IPS DF 4.7 (cell line): ENCODE results near the gene ACCSL.

Source experiments
- DNase-seq: peaks from one replicate; pipeline ENCODE4 v3.0.0-alpha.2; 2013; ENCODE audit warnings: low spot score; ENCODE audit errors: extremely low read depth

ACCSL gene

DNA sequence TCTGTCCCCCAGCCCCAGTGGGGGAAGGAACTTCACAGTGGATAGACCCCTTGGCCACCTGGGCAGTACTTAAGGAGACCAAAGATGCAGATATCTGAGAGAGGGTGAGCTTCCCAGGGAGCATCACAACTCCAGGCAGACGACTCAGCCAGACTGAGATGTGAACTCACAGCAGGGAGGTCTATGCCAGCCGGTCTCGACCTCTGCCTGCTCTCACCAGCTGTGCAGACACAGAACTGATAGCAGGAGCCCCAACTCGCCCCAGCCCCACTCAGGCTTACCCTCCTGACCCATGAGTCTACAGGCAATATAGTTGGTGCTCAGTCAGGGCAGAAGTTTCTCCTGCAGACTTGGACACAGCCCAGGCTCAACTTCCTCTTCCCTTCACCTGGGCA is 29.7 kb upstream of the ACCSL start:
- DNase-seq = no peak

DNA sequence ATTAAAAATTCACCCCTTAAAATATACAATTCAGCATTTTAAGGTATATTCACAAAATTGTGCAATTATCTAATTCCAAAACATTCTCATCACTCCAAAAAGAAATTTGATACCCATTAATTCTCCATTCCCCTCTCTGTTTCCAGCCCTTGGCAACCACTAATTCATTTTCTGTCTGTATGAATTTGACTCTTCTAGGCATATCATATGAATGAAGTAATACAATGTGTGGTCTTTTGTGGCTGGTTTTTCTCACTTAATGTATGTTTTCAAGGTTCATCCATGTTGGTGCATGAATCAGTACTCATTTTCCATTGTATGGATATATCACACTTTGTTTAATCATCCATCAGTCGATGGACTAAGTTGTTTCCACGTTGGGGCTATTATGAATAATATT is 29.0 kb upstream of the ACCSL start:
- no peak for DNase-seq

- DNase-seq = no peak
Measured at GRCh38 chr11:44024977-44025376, 22.8 kb upstream of the ACCSL start.

DNA sequence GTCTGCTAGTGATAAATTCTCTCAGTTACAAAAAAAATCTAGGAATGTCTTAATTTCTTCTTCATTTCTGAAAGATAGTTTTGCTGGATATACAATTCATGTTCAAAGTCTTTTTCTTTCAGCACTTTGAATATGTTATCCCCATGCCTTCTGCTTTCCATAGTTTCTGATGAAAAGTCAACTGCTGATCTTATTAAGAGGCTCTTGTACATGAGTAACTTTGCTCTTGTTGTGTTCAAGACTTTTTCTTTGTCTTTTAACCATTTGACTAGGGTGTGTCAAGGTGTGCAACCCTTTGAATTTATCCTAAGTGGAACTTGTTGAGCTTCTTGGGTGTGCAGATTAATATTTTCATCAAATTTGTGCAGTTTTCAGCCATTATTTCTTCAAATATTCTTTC is 22.1 kb upstream of the ACCSL start:
- no peak for DNase-seq

GRCh38 chr11:44028401-44028800 is 19.4 kb upstream of the ACCSL start:
- no peak for DNase-seq

DNA sequence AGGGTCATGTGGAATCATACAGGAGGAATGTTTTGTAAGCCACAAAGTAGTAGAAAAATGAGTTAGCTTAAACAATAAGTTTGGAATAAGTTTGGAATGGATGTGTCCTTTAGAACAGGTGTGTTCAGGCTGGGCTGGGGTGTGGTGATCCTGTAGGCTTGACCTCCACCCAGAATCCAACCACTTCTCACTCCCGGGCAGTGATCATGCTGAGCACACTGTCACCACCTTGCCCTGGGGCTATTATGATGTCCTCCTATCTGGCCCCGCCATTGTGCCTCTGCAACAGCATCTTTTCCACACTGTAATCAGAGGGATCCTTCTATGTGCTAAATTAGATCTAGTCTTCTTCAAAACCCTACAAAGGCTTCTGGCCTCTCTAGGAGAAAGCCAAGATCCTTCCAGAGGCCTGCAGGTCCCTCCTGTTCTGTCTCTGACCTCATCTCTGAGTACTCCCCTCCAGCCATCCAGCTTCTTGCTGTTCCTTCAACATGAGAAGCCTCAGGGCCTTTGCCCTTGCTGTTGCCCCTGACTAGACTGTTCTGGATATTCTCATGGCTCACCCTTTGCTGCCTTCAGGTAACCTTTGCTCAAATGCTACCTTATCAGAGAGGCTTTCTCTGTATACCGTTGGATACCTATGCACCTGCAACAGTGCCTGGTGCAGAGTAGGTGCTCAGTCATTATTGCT is 18.8 kb upstream of the ACCSL start:
- DNase-seq = no peak

DNA sequence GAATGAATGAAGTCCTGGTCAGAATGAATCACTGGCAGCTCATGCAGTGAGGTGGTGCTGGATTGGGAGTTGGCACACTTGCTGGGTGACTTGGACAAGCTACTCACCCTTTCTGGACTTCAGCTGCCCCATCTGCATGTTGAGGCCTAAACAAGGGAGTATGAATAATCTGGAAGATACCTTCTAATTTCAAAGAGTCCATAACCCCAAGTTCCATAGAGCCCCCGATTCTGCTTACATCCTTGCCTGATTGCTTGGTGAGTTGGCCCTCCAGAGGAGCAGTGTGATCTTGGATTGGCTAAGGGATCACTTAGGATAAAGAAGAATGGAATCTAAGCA is 18.3 kb upstream of the ACCSL start:
- no peak for DNase-seq

DNA sequence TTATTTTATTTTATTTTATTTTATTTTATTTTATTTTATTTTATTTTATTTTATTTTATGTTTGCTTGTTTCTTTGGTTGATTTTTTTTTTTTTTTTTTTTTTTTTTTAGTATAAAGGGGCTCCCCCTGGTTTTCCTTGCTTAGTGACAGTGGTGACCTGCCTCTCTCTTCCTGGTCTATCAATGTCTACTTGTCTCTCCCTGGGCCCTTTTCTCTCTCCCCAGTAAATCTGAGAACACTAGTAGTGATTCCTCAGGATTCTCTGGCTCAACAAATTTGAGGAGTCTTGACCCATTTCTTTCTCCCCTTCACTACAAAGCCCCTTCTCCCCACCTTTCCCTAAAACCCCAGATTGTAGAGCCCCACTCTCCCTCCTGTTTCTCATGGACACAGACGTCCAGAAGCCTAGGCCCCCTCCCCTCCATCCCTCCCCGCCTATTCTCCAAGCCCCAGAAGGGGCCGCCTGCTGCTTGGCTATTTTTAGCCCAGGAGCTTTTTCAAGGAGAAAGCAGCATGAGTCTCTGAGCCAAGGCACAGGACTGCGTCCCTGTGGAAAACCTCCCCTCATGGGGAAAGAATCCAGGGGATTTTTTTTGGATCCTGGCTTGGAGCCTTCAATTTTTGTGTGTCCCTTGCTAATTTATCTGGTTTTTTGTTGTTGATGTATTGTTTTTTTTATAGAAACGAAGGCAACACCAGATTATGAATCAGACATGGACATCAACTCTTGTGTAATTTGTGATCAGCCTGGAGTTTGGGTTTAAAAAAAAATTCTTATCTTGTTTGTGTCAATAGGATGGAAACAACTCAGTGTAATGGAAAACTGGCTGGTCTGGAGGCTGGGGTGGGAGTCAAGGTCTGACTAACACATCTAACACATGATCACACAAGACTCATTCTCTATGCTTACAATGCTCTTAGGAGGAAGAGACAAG is 17.5 kb upstream of the ACCSL start:
- DNase-seq = no peak

GRCh38 chr11:44030996-44031395 is 16.8 kb upstream of the ACCSL start:
- DNase-seq = no peak

DNA sequence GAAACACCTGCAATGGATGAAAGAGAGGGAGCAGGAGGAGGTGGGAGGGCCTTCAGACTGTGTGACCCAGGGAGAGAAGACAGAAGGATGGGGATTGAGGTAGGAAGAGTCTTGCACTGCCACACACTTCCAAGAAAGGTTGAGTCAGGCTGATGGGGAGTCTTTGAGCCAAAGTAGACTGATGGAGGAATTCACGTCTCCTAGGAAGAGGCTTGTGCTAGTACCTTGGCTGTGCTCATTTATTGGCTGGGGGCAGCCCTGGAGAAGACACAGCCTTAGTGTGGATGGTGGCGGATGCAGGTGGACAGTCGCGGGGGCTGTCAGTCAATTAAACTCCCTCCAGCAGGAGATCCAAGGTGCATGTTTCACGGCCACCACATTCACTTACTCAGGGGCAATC is 16.2 kb upstream of the ACCSL start:
- DNase-seq = no peak

- DNase-seq = no peak
Measured at GRCh38 chr11:44032299-44033085, 15.3 kb upstream of the ACCSL start.

GRCh38 chr11:44033411-44033850 is 14.3 kb upstream of the ACCSL start:
- DNase-seq = no peak

GRCh38 chr11:44033856-44034255 is 13.9 kb upstream of the ACCSL start:
- DNase-seq = no peak

DNA sequence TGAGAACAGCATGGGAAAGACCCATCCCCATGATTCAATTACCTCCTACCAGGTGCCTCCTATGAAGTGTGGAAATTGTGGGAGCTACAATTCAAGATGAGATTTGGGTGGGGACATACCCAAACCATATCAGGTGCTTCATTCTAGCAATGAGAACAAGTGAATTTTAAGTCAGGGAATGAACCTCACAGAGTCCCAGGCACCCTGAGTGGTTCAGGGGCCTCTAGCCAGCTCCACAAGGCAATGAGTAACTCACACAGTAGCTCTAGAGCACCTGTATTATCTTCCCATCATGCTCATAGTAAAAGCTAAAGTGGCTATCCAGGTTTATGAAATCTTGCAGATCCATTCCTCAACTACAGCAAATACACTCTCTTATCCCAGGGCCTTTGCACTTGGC is 13.1 kb upstream of the ACCSL start:
- DNase-seq = no peak

GRCh38 chr11:44036811-44037657 is 10.7 kb upstream of the ACCSL start:
- DNase-seq = peak; percentile 56

GRCh38 chr11:44037658-44037998 is 10.2 kb upstream of the ACCSL start:
- no peak for DNase-seq

DNA sequence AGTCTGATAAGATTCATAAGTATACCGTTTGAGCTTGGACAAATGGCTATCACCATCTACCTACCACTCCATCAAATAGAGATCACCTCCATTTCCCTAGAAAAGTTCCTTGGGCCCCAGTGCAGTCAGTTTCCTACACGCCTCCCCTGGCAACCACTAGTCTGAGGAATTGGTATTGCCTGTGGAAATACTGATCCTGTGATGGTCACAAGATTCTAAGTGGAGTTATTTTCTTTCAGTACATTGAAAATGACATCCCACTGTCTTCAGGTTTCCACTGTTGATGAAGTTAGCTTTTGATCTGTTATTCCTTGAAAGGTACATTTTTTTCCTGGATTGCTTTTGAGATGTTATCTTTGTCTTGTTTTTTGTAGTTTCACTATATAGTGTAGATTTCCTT is 4.6 kb upstream of the ACCSL start:
- no peak for DNase-seq

GRCh38 chr11:44046182-44046581 is 1.6 kb upstream of the ACCSL start:
- no peak for DNase-seq

DNA sequence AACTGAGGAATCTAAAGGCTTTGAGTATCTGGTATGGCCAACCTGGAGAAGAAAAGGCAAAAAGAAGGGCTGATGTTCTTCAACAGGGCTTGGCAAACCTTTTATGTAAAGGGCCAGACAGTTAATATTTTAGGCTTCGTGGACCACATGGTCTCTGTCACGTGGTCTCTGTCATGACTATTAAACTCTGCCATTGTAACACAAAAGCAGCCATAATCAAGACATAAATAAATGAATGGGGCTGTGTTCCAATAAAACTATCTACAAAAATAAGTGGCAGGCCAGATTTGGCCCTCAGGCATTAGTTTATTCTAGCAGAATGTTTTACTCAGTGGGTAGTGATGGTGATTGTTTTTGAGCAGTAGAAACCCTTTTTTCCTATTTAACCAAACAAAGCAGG is 483 bp upstream of the ACCSL start:
- DNase-seq = no peak

GRCh38 chr11:44049832-44050231 is 2.1 kb downstream of the ACCSL start:
- DNase-seq = no peak

DNA sequence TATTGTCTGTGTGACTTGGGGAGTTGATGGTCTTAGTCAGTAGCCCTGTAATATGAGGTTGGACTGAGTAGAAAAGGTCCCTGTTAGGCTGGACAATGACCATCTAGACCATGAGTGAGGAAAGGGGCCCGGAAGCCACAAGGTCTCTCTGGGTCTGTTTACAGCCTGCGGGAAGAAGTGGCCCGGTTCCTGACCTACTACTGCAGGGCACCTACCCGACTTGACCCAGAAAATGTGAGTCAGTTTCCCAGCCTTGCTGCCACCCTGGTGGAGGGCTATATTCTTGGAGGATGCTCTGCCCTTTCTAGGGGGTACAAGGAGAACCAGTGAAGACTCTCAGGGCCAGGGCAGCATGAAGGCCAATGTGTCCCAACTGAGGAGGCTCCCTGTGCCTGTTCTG is 3.4 kb downstream of the ACCSL start:
- DNase-seq = no peak
